Measurements from ENCODE around the gene LIN52. TPM values are rescaled to one million over a fixed set of nuclear protein-coding genes. Genes with fewer than 3 reads are reported as not detected.

The LIN52 gene
- total and polyA plus RNA-seq, 2 donors (not counting 3 experiments of a cell fraction or from before 2014, with no cell fraction given) = 6.6 to 9.7 TPM

DNA sequence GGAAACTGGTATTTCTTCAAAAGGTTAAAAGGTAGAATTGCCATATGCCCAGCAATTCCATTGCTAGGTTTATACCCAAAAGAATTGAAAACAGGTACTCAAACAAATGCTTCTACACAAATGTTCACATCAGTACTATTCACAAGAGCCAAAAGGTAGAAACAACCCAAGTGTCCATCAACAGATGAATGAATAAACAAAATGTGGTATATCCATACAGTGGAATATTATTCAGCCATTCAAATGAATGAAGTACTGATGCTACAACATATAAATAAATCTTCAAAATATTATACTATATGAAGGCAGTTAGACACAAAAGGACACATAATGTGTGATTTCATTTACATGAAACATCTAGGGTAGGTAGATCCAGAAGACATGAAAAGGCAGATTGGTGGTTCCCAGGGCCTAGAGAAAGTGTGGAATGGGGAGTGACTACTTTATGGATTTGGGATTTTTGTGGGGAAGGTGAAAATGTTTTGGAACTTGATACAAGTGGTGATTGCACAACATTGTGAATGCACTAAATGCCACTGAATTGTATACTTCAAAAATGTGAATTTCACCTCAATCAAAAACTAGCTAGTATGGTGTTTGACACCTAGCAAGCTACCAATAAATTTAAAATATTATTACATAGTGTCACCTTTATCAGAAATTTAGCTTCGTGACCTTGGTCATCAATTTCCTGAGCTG lies 41.7 kb downstream of the LIN52 start:
- H3K4me1 ChIP-seq (ENCODE audit: control insufficient read depth, extremely low read depth, insufficient read depth, low read length) = no peaks in the 10 kb centered on the region
- FAIRE-seq (no peak), DNase-seq (ENCODE audit: low read depth, low spot score) (no peak)
- intact Hi-C loops (cut with micrococcal nuclease) (no loop called here), dilution Hi-C loops (cut with MboI; ENCODE audit: extremely low pct_ligation_motif_present, low sequenced_read_pairs) (no loop called here)
- H2AFZ ChIP-seq (ENCODE audit: low read depth, low read length) = no peak overlapping the region
- no peaks in the 10 kb centered on the region for H3K79me2 ChIP-seq (ENCODE audit: control insufficient read depth, insufficient read depth, low read length)
- CTCF ChIA-PET = interaction anchor here (3.1 kb wide), 1 partner anchor 13 kb away, joined by 14 read pairs; no protein-coding TSS in a partner anchor
- H3K27ac ChIP-seq (ENCODE audit: insufficient read depth, low read depth, low read length) = no peak overlapping the region
- no peaks in the 10 kb centered on the region for H3K36me3 ChIP-seq (ENCODE audit: control insufficient read depth in 2 of 2, extremely low read depth in 1 of 2, insufficient read depth in 2 of 2, low read length in 2 of 2)
- H3K27me3 ChIP-seq (ENCODE audit: control insufficient read depth in 2 of 2, insufficient read depth in 2 of 2, low read length in 2 of 2) = no peaks in the 10 kb centered on the region
- no peaks in the 10 kb centered on the region for H3K9me3 ChIP-seq (replicated peaks; ENCODE audit: control insufficient read depth, insufficient read depth, low read length)
- H3K4me3 ChIP-seq (replicated peaks in 1 of 3; ENCODE audit: insufficient read depth in 1 of 3, low read depth in 1 of 3, low read length in 3 of 3) = no peak overlapping the region
- no peak overlapping the region for H3K4me2 ChIP-seq (ENCODE audit: insufficient read depth, low read length)
- H4K20me1 ChIP-seq (replicated peaks; ENCODE audit: control insufficient read depth, extremely low read depth, insufficient read depth, low read length) = no peaks in the 10 kb centered on the region
- no peak overlapping the region for H3K9ac ChIP-seq (replicated peaks; ENCODE audit: extremely low read depth, insufficient read depth, low read length)
- POLR2A ChIA-PET = no interaction called here
- TF ChIP-seq, protein P1, sequence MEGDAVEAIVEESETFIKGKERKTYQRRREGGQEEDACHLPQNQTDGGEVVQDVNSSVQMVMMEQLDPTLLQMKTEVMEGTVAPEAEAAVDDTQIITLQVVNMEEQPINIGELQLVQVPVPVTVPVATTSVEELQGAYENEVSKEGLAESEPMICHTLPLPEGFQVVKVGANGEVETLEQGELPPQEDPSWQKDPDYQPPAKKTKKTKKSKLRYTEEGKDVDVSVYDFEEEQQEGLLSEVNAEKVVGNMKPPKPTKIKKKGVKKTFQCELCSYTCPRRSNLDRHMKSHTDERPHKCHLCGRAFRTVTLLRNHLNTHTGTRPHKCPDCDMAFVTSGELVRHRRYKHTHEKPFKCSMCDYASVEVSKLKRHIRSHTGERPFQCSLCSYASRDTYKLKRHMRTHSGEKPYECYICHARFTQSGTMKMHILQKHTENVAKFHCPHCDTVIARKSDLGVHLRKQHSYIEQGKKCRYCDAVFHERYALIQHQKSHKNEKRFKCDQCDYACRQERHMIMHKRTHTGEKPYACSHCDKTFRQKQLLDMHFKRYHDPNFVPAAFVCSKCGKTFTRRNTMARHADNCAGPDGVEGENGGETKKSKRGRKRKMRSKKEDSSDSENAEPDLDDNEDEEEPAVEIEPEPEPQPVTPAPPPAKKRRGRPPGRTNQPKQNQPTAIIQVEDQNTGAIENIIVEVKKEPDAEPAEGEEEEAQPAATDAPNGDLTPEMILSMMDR (IDR thresholded peaks at IDR 0.05; ENCODE audit: extremely low read depth in 1 of 2, insufficient read depth in 1 of 2, low read depth in 1 of 2, low read length in 2 of 2) = no peak
- no peak for TF ChIP-seq FOS (IDR thresholded peaks at IDR 0.05; ENCODE audit: borderline replicate concordance, insufficient read depth, low read length)
- no peak for TF ChIP-seq MYC (IDR thresholded peaks at IDR 0.05; ENCODE audit: low read depth, low read length)
- TF ChIP-seq EZH2 (IDR thresholded peaks at IDR 0.05; ENCODE audit: borderline replicate concordance, low read depth, low read length, severe bottlenecking) = no peak
- TF ChIP-seq, protein P2, sequence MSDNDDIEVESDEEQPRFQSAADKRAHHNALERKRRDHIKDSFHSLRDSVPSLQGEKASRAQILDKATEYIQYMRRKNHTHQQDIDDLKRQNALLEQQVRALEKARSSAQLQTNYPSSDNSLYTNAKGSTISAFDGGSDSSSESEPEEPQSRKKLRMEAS (IDR thresholded peaks at IDR 0.05; ENCODE audit: insufficient read depth, insufficient read length) = no peak
- no peak for TF ChIP-seq JUN (IDR thresholded peaks at IDR 0.05; ENCODE audit: borderline replicate concordance, insufficient read depth, insufficient read length, low read depth)
- TF ChIP-seq POLR2A (IDR thresholded peaks at IDR 0.05; ENCODE audit: low read depth, low read length) = no peak
- no peak for TF ChIP-seq POLR2AphosphoS5 (IDR thresholded peaks at IDR 0.05; ENCODE audit: insufficient read depth, low read depth, low read length)
- no peak for TF ChIP-seq GATA2 (IDR thresholded peaks at IDR 0.05; ENCODE audit: insufficient read depth, insufficient read length, low read depth, low read length)
- H3K9me1 ChIP-seq (replicated peaks; ENCODE audit: control insufficient read depth, extremely low read depth, insufficient read depth, low read length) = no peaks in the 10 kb centered on the region
- no TSS peak for BruUV-seq (replicated peaks)

Data from endothelial cell of umbilical vein (primary cell).